ENCODE results near the gene LGI4. TPM values are rescaled to one million over a fixed set of nuclear protein-coding genes. Genes with fewer than 3 reads are reported as not detected.

LGI4 gene
- total and polyA plus RNA-seq, 2 experiments from 2014 or later, result 3.4 to 4.3 TPM

- H3K9me2 ChIP-seq (ENCODE audit: insufficient read depth), result no peaks in the 10 kb centered on the region
- Mint-ChIP-seq H3K27me3 (ENCODE audit: insufficient read depth, low read depth, poor library complexity) (peaks cover 24% of the 10 kb centered on the region), H3K9me3 (no peaks in the 10 kb centered on the region; the same call in 2 of the 3 replicates), H3K4me3 (no peak overlapping the region), H3K27ac (no peak overlapping the region), H3K36me3 (ENCODE audit: low read depth) (no peaks in the 10 kb centered on the region), H3K4me1 (peaks cover 39% of the 10 kb centered on the region)
- H4K20me1 ChIP-seq (replicated peaks; ENCODE audit: insufficient read depth), result no peaks in the 10 kb centered on the region
- H2AFZ ChIP-seq, result no peak overlapping the region
- no peak overlapping the region for H3K4me2 ChIP-seq
- TF ChIP-seq ZNF331 (CRISPR knock-in tag; IDR thresholded peaks at IDR 0.05; ENCODE audit: low read depth), result no peak
- TF ChIP-seq STAT1 (IDR thresholded peaks at IDR 0.05; ENCODE audit: unreplicated experiment), result no peak
- no peak for TF ChIP-seq POLR2AphosphoS5 (IDR thresholded peaks at IDR 0.05; ENCODE audit: low read depth)
- TF ChIP-seq JUNB (IDR thresholded peaks at IDR 0.05; ENCODE audit: unreplicated experiment), result no peak
- TF ChIP-seq NANOG (IDR thresholded peaks at IDR 0.05; ENCODE audit: borderline replicate concordance), result no peak
- TF ChIP-seq ETS1 (IDR thresholded peaks at IDR 0.05), result no peak
- no peak for TF ChIP-seq EZH2phosphoT487 (IDR thresholded peaks at IDR 0.05; ENCODE audit: unreplicated experiment)
- no peak for TF ChIP-seq EZH2 (IDR thresholded peaks at IDR 0.05; ENCODE audit: low read depth, unreplicated experiment)
- no peak for TF ChIP-seq CREB1 (CRISPR knock-in tag; IDR thresholded peaks at IDR 0.05; ENCODE audit: low read depth)
- no peak for TF ChIP-seq CTCF (conservative IDR thresholded peaks at IDR 0.05; ENCODE audit: low read depth in 2 of 2)
- no peak for TF ChIP-seq ZNF114 (CRISPR knock-in tag; IDR thresholded peaks at IDR 0.05)
- TF ChIP-seq REST (IDR thresholded peaks at IDR 0.05; ENCODE audit: unreplicated experiment), result no peak
- no peak for TF ChIP-seq ZNF462 (CRISPR knock-in tag; IDR thresholded peaks at IDR 0.05)
- no peaks in the 10 kb centered on the region for H3K27me3 ChIP-seq (ENCODE audit: insufficient read depth)
- ATAC-seq (no peak), DNase-seq (ENCODE audit: low spot score) (no peak)
- no peaks in the 10 kb centered on the region for H3F3A ChIP-seq (replicated peaks; ENCODE audit: low read depth)
- H3K36me3 ChIP-seq (ENCODE audit: insufficient read depth), result no peaks in the 10 kb centered on the region
- H3K4me1 ChIP-seq (ENCODE audit: insufficient read depth), result peaks cover 20% of the 10 kb centered on the region
- no peak overlapping the region for H3K4me3 ChIP-seq
- H3K27ac ChIP-seq (ENCODE audit: low read depth), result no peak overlapping the region
- H3K79me2 ChIP-seq (replicated peaks; ENCODE audit: insufficient read depth), result no peaks in the 10 kb centered on the region
These were observed 21.7 kb downstream of the LGI4 start for GRCh38 chr19:35112995-35113688.

Measured in GM23338 (cell line).